SK-N-SH (cell line): ENCODE measurements around the gene DOCK10. TPM values are rescaled to one million over a fixed set of nuclear protein-coding genes. Genes with fewer than 3 reads are reported as not detected.

Experiments
- CTCF ChIA-PET: fragments of 300-600, 350-600 bp; formaldehyde crosslinking; extraction: SDS; loops from one replicate; lab custom pipeline; 2021; lab: Yijun Ruan, JAX
- POLR2A ChIA-PET: fragments of 350-600 bp; sonication (Branson Sonifier 250); formaldehyde crosslinking; extraction: SDS; loops from one replicate; lab custom pipeline; 2020; ENCODE audit warnings: antibody characterized with exemption, inconsistent platforms; lab: Yijun Ruan, JAX
- DNase-seq: peaks from one replicate; pipeline ENCODE4 v3.0.0; 2012
- H2AFZ ChIP-seq: fragments of 200-600 bp; sonication (generic); 2 replicates; pipeline ENCODE4 v1.8.1; 2016; ENCODE audit warnings: antibody characterized with exemption, mild to moderate bottlenecking, low read depth
- H3F3A ChIP-seq: fragments of 200-600 bp; sonication (generic); replicated peaks from 2 replicates; pipeline ENCODE3; 2016; ENCODE audit warnings: antibody characterized with exemption, mild to moderate bottlenecking; ENCODE audit not compliant: insufficient read depth
- H3K27ac ChIP-seq, 2 experiments: fragments of 200-500 bp in 1 of 2; fragments of 200-600 bp in 1 of 2; sonication (Bioruptor generic) in 1 of 2; sonication (generic), shearing (Covaris generic) in 1 of 2; 2 replicates each; pipeline versions ENCODE4 v1.5.1 to v1.6.1; 2014 to 2016; ENCODE audit warnings: low read depth in 2 of 2, inconsistent platforms in 1 of 2, low read length in 1 of 2, mild to moderate bottlenecking in 1 of 2, mixed read lengths in 1 of 2
- H3K27me3 ChIP-seq: fragments of 200-600 bp; sonication (generic), shearing (Covaris generic); 2 replicates; pipeline ENCODE4 v1.6.1; 2016; ENCODE audit warnings: mixed run types; ENCODE audit not compliant: insufficient read depth
- H3K36me3 ChIP-seq, 2 experiments: fragments of 200-500 bp in 1 of 2; fragments of 200-600 bp in 1 of 2; sonication (Bioruptor generic) in 1 of 2; sonication (generic) in 1 of 2; replicated peaks in 1 of 2; 2 replicates each; pipeline versions ENCODE3 to v1.5.1; 2014 to 2016; ENCODE audit warnings: low read length in 1 of 2, mild to moderate bottlenecking in 1 of 2; ENCODE audit not compliant: insufficient read depth in 2 of 2, control insufficient read depth in 1 of 2
- H3K4me1 ChIP-seq, 2 experiments: fragments of 200-500 bp in 1 of 2; fragments of 200-600 bp in 1 of 2; sonication (Bioruptor generic) in 1 of 2; sonication (generic), shearing (Covaris generic) in 1 of 2; 2 replicates each; pipeline versions ENCODE4 v1.5.1 to v1.6.1; 2014 to 2016; ENCODE audit warnings: low read depth in 1 of 2, low read length in 1 of 2, mixed run types in 1 of 2; ENCODE audit not compliant: insufficient read depth in 2 of 2, control insufficient read depth in 1 of 2
- H3K4me2 ChIP-seq: fragments of 200-600 bp; sonication (generic), shearing (Covaris generic); 2 replicates; pipeline ENCODE4 v1.6.1; 2017; ENCODE audit warnings: mixed run types
- H3K4me3 ChIP-seq, 2 experiments: fragments of 200-500 bp in 1 of 2; fragments of 200-600 bp in 1 of 2; sonication (Bioruptor generic) in 1 of 2; sonication (generic), shearing (Covaris generic) in 1 of 2; 2 replicates each; pipeline versions ENCODE4 v1.5.1 to v1.8.1; 2014 to 2016; ENCODE audit warnings: low read depth in 2 of 2, inconsistent platforms in 1 of 2, low read length in 1 of 2, mild to moderate bottlenecking in 1 of 2, mixed read lengths in 1 of 2, moderate library complexity in 1 of 2
- H3K79me2 ChIP-seq: fragments of 200-600 bp; sonication (generic); 2 replicates; pipeline ENCODE4 v1.8.1; 2017; ENCODE audit warnings: mild to moderate bottlenecking; ENCODE audit not compliant: insufficient read depth
- H3K9ac ChIP-seq: fragments of 200-600 bp; sonication (generic); 2 replicates; pipeline ENCODE4 v1.6.1; 2017; ENCODE audit warnings: mixed run types
- H3K9me2 ChIP-seq: fragments of 200-600 bp; sonication (generic); 2 replicates; pipeline ENCODE4 v1.6.1; 2017; ENCODE audit warnings: mixed run types
- H3K9me3 ChIP-seq: fragments of 200-600 bp; sonication (generic); 2 replicates; pipeline ENCODE4 v1.6.1; 2017; ENCODE audit warnings: mixed run types, mild to moderate bottlenecking, moderate library complexity
- H4K20me1 ChIP-seq: fragments of 200-600 bp; sonication (generic); 2 replicates; pipeline ENCODE4 v1.6.1; 2017; ENCODE audit warnings: mild to moderate bottlenecking, mixed run types; ENCODE audit not compliant: insufficient read depth
- CTCF ChIP-seq: fragments of 200-600 bp; sonication (generic); IDR thresholded peaks from 2 replicates; pipeline ENCODE4 v1.6.1; 2017; ENCODE audit warnings: antibody characterized with exemption, mild to moderate bottlenecking, moderate library complexity
- ELF1 ChIP-seq: IDR thresholded peaks from 2 replicates; pipeline ENCODE4 v1.4.0; 2012
- EP300 ChIP-seq, 2 experiments: IDR thresholded peaks; 2 replicates each; pipeline versions ENCODE4 v1.4.0 to v1.6.1; 2012; ENCODE audit warnings: borderline replicate concordance in 1 of 2, low read depth in 1 of 2, low read length in 1 of 2
- FOSL2 ChIP-seq: IDR thresholded peaks from 2 replicates; pipeline ENCODE4 v1.4.0; 2012; ENCODE audit warnings: low read depth, mild to moderate bottlenecking, moderate library complexity, borderline replicate concordance
- FOXJ3 ChIP-seq: sonication (generic); formaldehyde crosslinking; IDR thresholded peaks from 2 replicates; pipeline ENCODE4 v1.5.1; 2020; ENCODE audit warnings: mild to moderate bottlenecking, missing genetic modification reagents
- FOXM1 ChIP-seq: IDR thresholded peaks from 2 replicates; pipeline ENCODE4 v1.4.0; 2012; ENCODE audit warnings: low read depth, mild to moderate bottlenecking
- GABPA ChIP-seq: IDR thresholded peaks from 2 replicates; pipeline ENCODE4 v1.4.0; 2012; ENCODE audit warnings: low read depth, mild to moderate bottlenecking
- GATA2 ChIP-seq: sonication (generic); formaldehyde crosslinking; IDR thresholded peaks from 2 replicates; pipeline ENCODE4 v1.5.0; 2020; ENCODE audit warnings: mild to moderate bottlenecking, missing genetic modification reagents
- JUND ChIP-seq: IDR thresholded peaks from 2 replicates; pipeline ENCODE4 v1.4.0; 2012
- NFIC ChIP-seq: IDR thresholded peaks from 2 replicates; pipeline ENCODE4 v1.4.0; 2012; ENCODE audit warnings: borderline replicate concordance
- POLR2AphosphoS5 ChIP-seq: IDR thresholded peaks from 2 replicates; pipeline ENCODE4 v1.6.1; 2012; ENCODE audit warnings: low read depth, low read length
- RAD21 ChIP-seq: IDR thresholded peaks from 2 replicates; pipeline ENCODE4 v1.6.1; 2012; ENCODE audit warnings: mild to moderate bottlenecking, low read length
- RXRA ChIP-seq: IDR thresholded peaks from 2 replicates; pipeline ENCODE4 v1.4.0; 2012; ENCODE audit warnings: low read depth, mild to moderate bottlenecking, borderline replicate concordance
- TCF12 ChIP-seq: IDR thresholded peaks from 2 replicates; pipeline ENCODE4 v1.4.0; 2012
- USF1 ChIP-seq: IDR thresholded peaks from 2 replicates; pipeline ENCODE4 v1.4.0; 2012; ENCODE audit warnings: low read depth, borderline replicate concordance
- USF2 ChIP-seq: fragments of 150-350 bp; IDR thresholded peaks from 2 replicates; pipeline ENCODE4 v1.6.1; 2017; ENCODE audit warnings: antibody characterized with exemption, low read length, low read depth, borderline replicate concordance
- YY1 ChIP-seq: IDR thresholded peaks from 2 replicates; pipeline ENCODE4 v1.4.0; 2012; ENCODE audit warnings: low read depth, mild to moderate bottlenecking
- ZBTB33 ChIP-seq: IDR thresholded peaks from 2 replicates; pipeline ENCODE4 v1.4.0; 2012; ENCODE audit warnings: low read depth, borderline replicate concordance
- WGBS: methylation state at CpG from one replicate; pipeline ENCODE4 v1.1.6; 2017; ENCODE audit warnings: low lambda C conversion rate; 5-methylcytosine and 5-hydroxymethylcytosine counted together
- polyA plus RNA-seq, 3 experiments: library from polyadenylated mRNA; depleted of rRNA; stranded (reverse); fragments of >200 nt; gene quantifications; 2 replicates each; pipeline ENCODE4 v1.2.3, GENCODE V29; 2012

DOCK10 gene
- polyA plus RNA-seq, 1 of the 3 experiments (the other 2 are of a cell fraction), result 24.1 TPM

- no peaks in the 10 kb centered on the region for H4K20me1 ChIP-seq
- no peak overlapping the region for H3K27ac ChIP-seq
- POLR2A ChIA-PET, result no interaction called here
- H3K9ac ChIP-seq, result no peak overlapping the region
- H3K36me3 ChIP-seq, result peaks cover 14 to 64% of the 10 kb centered on the region in 2 experiments
- H3K9me3 ChIP-seq, result no peaks in the 10 kb centered on the region
- no peak for TF ChIP-seq JUND
- TF ChIP-seq TCF12, result no peak
- TF ChIP-seq POLR2AphosphoS5, result no peak
- TF ChIP-seq CTCF, result no peak
- no peak for TF ChIP-seq FOSL2
- no peak for TF ChIP-seq FOXJ3 (CRISPR knock-in tag)
- TF ChIP-seq GABPA, result no peak
- TF ChIP-seq, all 33 proteins: peak for 0
- Histone ChIP-seq H3K9me2 (no peaks in the 10 kb centered on the region), H3K27me3 (no peaks in the 10 kb centered on the region), H3K4me3 (no peak overlapping the region), H2AFZ (no peak overlapping the region), H3F3A (peaks cover 4% of the 10 kb centered on the region), H3K79me2 (no peaks in the 10 kb centered on the region), H3K4me2 (no peak overlapping the region), H3K4me1 (peaks cover 0 to 7% of the 10 kb centered on the region in 2 experiments; a peak in 2 of 4 replicates)
- DNase-seq, result no peak
- CTCF ChIA-PET, result no interaction called here
- WGBS, result 91% methylated on average over 5 of the region's 5 CpGs
These were observed 195.6 kb downstream of the DOCK10 start for GRCh38 chr2:224846686-224847085.

GRCh38 chr2:224846161-224846560 is 196.1 kb downstream of the DOCK10 start:
- no peak overlapping the region for H3K9ac ChIP-seq
- peaks cover 0 to 7% of the 10 kb centered on the region in 2 experiments; a peak in 2 of 4 replicates for H3K4me1 ChIP-seq
- no peak overlapping the region for H3K27ac ChIP-seq
- H3F3A ChIP-seq, result peaks cover 4% of the 10 kb centered on the region
- DNase-seq, result no peak
- no peaks in the 10 kb centered on the region for H3K79me2 ChIP-seq
- ChIA-PET CTCF (no interaction called here), POLR2A (no interaction called here)
- no peaks in the 10 kb centered on the region for H3K9me2 ChIP-seq
- H2AFZ ChIP-seq, result no peak overlapping the region
- H3K4me3 ChIP-seq, result no peak overlapping the region
- peaks cover 18 to 65% of the 10 kb centered on the region in 2 experiments for H3K36me3 ChIP-seq
- no peaks in the 10 kb centered on the region for H3K27me3 ChIP-seq
- WGBS, result 94% methylated on average over 4 of the region's 4 CpGs
- no peak overlapping the region for H3K4me2 ChIP-seq
- H3K9me3 ChIP-seq, result no peaks in the 10 kb centered on the region
- H4K20me1 ChIP-seq, result no peaks in the 10 kb centered on the region
- TF ChIP-seq USF2 (no peak), NFIC (no peak), EP300 (IDR thresholded peaks at IDR 0.05; ENCODE audit: borderline replicate concordance in 1 of 2, low read depth in 1 of 2, low read length in 1 of 2) (no peak), GATA2 (CRISPR knock-in tag) (no peak), RAD21 (no peak), YY1 (no peak), ZBTB33 (no peak), USF1 (no peak), ELF1 (no peak), RXRA (no peak), GABPA (no peak), FOXM1 (no peak), JUND (no peak)
